ENCODE data around the gene DEPDC1. TPM values are rescaled to one million over a fixed set of nuclear protein-coding genes. Genes with fewer than 3 reads are reported as not detected.

Gene DEPDC1
- total RNA-seq, 2 experiments from 2014 or later = not detected

DNA sequence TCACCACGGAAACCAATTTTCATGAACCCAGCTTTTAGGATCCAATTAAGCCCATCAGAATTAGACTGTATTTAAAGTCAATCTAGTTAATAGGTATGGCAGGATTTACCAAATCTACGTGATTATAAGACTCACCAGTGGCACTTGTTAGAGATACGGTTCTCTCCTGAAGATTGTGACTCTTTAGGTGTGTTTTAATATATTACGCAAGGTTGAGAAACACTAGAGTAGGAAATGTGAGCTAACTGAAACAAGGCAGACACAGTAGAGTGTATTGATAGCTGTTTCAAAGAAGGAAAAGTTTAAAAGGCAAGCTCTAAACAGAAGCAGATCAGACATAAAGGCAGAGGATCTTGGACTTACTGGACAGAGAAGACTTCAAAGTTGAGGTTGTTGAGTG, 35.9 kb downstream of the DEPDC1 start:
- Histone ChIP-seq H3K27me3 (ENCODE audit: control insufficient read depth in 1 of 2, insufficient read depth in 2 of 2, low read length in 2 of 2) (no peaks in the 10 kb centered on the region), H3K36me3 (ENCODE audit: insufficient read depth, low read length) (no peaks in the 10 kb centered on the region), H3K4me1 (ENCODE audit: insufficient read depth, low read length) (no peaks in the 10 kb centered on the region), H3K27ac (ENCODE audit: low read depth in 1 of 2, low read length in 2 of 2) (no peak overlapping the region), H3K9me3 (ENCODE audit: control insufficient read depth in 1 of 2, insufficient read depth in 1 of 2, low read length in 2 of 2) (peaks cover 0 to 4% of the 10 kb centered on the region in 2 experiments), H3K4me3 (ENCODE audit: low read length) (no peak overlapping the region)
- Mint-ChIP-seq H3K36me3 (ENCODE audit: low read depth) (no peaks in the 10 kb centered on the region), H3K4me3 (no peak overlapping the region), H3K9me3 (peaks cover 8% of the 10 kb centered on the region), H3K27ac (no peak overlapping the region), H3K4me1 (ENCODE audit: low read depth) (no peaks in the 10 kb centered on the region), H3K27me3 (peaks cover 15% of the 10 kb centered on the region)
- ChIA-PET CTCF (no interaction called here), POLR2A (no interaction called here)
- ATAC-seq (ENCODE audit: poor library complexity) (no peak), DNase-seq (no peak)
- intact Hi-C loops (cut with DNase I, micrococcal nuclease) = no loop called here
- TF ChIP-seq, protein P1, sequence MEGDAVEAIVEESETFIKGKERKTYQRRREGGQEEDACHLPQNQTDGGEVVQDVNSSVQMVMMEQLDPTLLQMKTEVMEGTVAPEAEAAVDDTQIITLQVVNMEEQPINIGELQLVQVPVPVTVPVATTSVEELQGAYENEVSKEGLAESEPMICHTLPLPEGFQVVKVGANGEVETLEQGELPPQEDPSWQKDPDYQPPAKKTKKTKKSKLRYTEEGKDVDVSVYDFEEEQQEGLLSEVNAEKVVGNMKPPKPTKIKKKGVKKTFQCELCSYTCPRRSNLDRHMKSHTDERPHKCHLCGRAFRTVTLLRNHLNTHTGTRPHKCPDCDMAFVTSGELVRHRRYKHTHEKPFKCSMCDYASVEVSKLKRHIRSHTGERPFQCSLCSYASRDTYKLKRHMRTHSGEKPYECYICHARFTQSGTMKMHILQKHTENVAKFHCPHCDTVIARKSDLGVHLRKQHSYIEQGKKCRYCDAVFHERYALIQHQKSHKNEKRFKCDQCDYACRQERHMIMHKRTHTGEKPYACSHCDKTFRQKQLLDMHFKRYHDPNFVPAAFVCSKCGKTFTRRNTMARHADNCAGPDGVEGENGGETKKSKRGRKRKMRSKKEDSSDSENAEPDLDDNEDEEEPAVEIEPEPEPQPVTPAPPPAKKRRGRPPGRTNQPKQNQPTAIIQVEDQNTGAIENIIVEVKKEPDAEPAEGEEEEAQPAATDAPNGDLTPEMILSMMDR (IDR thresholded peaks at IDR 0.05) = no peak

DNA sequence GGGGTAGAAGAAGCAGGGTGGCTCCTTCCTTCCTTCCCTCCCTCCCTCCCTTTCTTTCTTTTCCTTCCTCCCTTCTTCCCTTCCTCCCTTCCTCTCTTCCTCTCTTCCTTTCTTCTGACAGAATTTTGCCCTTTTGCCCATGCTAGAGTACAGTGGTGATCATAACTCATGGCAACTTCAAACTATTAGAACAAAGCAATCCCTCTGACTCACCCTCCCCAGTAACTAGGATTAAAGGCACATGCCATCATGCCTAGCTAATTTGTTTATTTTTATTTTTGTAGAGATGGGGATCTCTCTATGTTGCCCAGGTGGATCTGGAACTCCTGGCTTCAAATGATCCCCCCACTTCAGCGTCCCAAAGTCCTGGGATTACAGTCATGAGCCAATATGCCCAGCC, 37.1 kb downstream of the DEPDC1 start:
- H3K36me3 ChIP-seq (ENCODE audit: insufficient read depth, low read length) = no peaks in the 10 kb centered on the region
- peaks cover 0 to 4% of the 10 kb centered on the region in 2 experiments for H3K9me3 ChIP-seq (ENCODE audit: control insufficient read depth in 1 of 2, insufficient read depth in 1 of 2, low read length in 2 of 2)
- Mint-ChIP-seq H3K4me3 (no peak overlapping the region), H3K4me1 (ENCODE audit: low read depth) (no peaks in the 10 kb centered on the region), H3K27me3 (peaks cover 11% of the 10 kb centered on the region), H3K9me3 (peaks cover 11% of the 10 kb centered on the region), H3K27ac (no peak overlapping the region), H3K36me3 (ENCODE audit: low read depth) (no peaks in the 10 kb centered on the region)
- ATAC-seq (ENCODE audit: poor library complexity) = no peak
- H3K4me3 ChIP-seq (ENCODE audit: low read length) = no peak overlapping the region
- ChIA-PET POLR2A (no interaction called here), CTCF (no interaction called here)
- no peak overlapping the region for H3K27ac ChIP-seq (ENCODE audit: low read depth in 1 of 2, low read length in 2 of 2)
- H3K27me3 ChIP-seq (ENCODE audit: control insufficient read depth in 1 of 2, insufficient read depth in 2 of 2, low read length in 2 of 2) = no peaks in the 10 kb centered on the region
- no peak for DNase-seq
- H3K4me1 ChIP-seq (ENCODE audit: insufficient read depth, low read length) = no peaks in the 10 kb centered on the region
- TF ChIP-seq, protein P1 (IDR thresholded peaks at IDR 0.05) = no peak
- intact Hi-C loops (cut with DNase I, micrococcal nuclease) = no loop called here

DNA sequence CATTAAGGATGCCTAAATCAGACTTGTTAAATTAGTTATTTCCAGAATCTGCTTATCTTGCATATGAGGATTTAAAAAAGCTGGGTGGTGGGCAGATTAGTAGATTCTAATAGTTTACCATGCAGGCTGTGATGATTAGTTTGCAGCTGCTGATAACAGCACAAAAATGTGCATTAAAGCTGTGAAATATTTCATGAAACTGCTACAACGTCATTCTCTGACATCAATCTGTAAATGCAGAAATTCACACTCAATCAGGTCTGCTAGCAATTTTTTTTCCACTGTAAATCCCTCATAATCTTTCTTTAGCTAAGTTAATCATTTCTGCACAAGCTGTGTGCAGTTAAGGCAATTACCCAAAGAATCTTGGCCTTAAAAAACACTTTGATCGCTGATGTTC, 37.8 kb downstream of the DEPDC1 start:
- Mint-ChIP-seq H3K27ac (no peak overlapping the region), H3K4me1 (ENCODE audit: low read depth) (no peaks in the 10 kb centered on the region), H3K9me3 (peaks cover 8% of the 10 kb centered on the region), H3K27me3 (peaks cover 5% of the 10 kb centered on the region), H3K36me3 (ENCODE audit: low read depth) (no peaks in the 10 kb centered on the region), H3K4me3 (no peak overlapping the region)
- Histone ChIP-seq H3K4me3 (ENCODE audit: low read length) (no peak overlapping the region), H3K4me1 (ENCODE audit: insufficient read depth, low read length) (no peaks in the 10 kb centered on the region), H3K27me3 (ENCODE audit: control insufficient read depth in 1 of 2, insufficient read depth in 2 of 2, low read length in 2 of 2) (no peaks in the 10 kb centered on the region), H3K27ac (ENCODE audit: low read depth in 1 of 2, low read length in 2 of 2) (no peak overlapping the region), H3K9me3 (ENCODE audit: control insufficient read depth in 1 of 2, insufficient read depth in 1 of 2, low read length in 2 of 2) (peaks cover 0 to 2% of the 10 kb centered on the region in 2 experiments), H3K36me3 (ENCODE audit: insufficient read depth, low read length) (no peaks in the 10 kb centered on the region)
- TF ChIP-seq, protein P1 (IDR thresholded peaks at IDR 0.05) = no peak
- ChIA-PET POLR2A (no interaction called here), CTCF (no interaction called here)
- no peak for DNase-seq
- no peak for ATAC-seq (ENCODE audit: poor library complexity)
- intact Hi-C loops (cut with DNase I, micrococcal nuclease) = no loop called here

Data from CD4-positive, alpha-beta T cell (primary cell).